RWPE2 (cell line): ENCODE data around the gene PTGES.
"Not testable (repeated sequence)": the region's sequence is repeated elsewhere in the genome, so short reads cannot be mapped to it uniquely, and the experiment has no call there.

Experiments
- ATAC-seq: fragments of 200-7000 bp; cut with Tn5 transposase; 3 replicates; pipeline ENCODE4 v1.9.1; 2021; ENCODE audit warnings: low read depth
- DNase-seq: peaks from one replicate; pipeline ENCODE4 v3.0.0-alpha.2; 2020; ENCODE audit warnings: low spot score
- H3K27ac ChIP-seq: fragments of 450-650 bp; 2 replicates; pipeline ENCODE4 v1.5.1; 2017; ENCODE audit warnings: mild to moderate bottlenecking; ENCODE audit not compliant: poor library complexity, severe bottlenecking
- H3K27me3 ChIP-seq: fragments of 250-450 bp; sonication (Bioruptor Pico); 2 replicates; pipeline ENCODE4 v1.5.1; 2021; ENCODE audit warnings: mild to moderate bottlenecking, moderate library complexity; ENCODE audit not compliant: insufficient read depth, poor library complexity, severe bottlenecking
- H3K36me3 ChIP-seq: fragments of 250-450 bp; sonication (Bioruptor Pico); 2 replicates; pipeline ENCODE4 v1.5.1; 2020; ENCODE audit warnings: low read depth, mild to moderate bottlenecking, moderate library complexity
- H3K4me1 ChIP-seq: fragments of 250-450 bp; sonication (Bioruptor Pico); 2 replicates; pipeline ENCODE4 v1.5.1; 2021; ENCODE audit warnings: mild to moderate bottlenecking, moderate library complexity; ENCODE audit not compliant: insufficient read depth, poor library complexity, severe bottlenecking
- H3K4me3 ChIP-seq: fragments of 250-450 bp; sonication (Bioruptor Pico); 2 replicates; pipeline ENCODE4 v1.5.1; 2021; ENCODE audit warnings: mild to moderate bottlenecking, moderate library complexity; ENCODE audit not compliant: severe bottlenecking
- H3K9me3 ChIP-seq: fragments of 250-450 bp; sonication (Bioruptor Pico); 2 replicates; pipeline ENCODE4 v1.5.1; 2021; ENCODE audit warnings: mild to moderate bottlenecking, moderate library complexity; ENCODE audit not compliant: severe bottlenecking
- TF ChIP-seq, protein P1 (sequence below): fragments of 450-650 bp; IDR thresholded peaks from one replicate; pipeline ENCODE4 v1.5.1; 2017; ENCODE audit warnings: mild to moderate bottlenecking, moderate library complexity; ENCODE audit not compliant: poor library complexity, severe bottlenecking

PTGES gene

DNA sequence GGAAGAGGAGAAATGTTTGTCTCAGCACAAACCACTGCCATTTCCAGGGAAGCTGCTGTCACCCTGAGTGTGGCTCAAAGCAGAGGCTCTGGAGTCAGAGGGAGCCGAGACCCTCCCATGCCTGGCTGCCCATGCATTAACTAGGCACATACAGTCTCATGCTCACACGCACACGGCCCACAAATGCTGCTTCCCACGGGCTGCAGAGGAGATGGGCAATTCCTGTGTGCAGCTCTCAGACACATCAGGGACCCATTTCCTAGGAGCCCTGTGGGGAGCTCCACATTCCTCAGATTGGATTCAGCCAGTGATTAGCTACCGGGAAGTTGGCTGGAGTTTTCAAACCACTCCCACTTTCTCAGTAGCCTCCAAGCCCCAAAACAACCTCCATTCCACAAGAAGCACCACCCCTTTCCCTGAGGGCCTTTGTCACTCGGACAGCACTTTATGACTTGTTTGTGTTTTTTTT, 9.1 kb upstream of the PTGES start:
- TF ChIP-seq, protein P1, sequence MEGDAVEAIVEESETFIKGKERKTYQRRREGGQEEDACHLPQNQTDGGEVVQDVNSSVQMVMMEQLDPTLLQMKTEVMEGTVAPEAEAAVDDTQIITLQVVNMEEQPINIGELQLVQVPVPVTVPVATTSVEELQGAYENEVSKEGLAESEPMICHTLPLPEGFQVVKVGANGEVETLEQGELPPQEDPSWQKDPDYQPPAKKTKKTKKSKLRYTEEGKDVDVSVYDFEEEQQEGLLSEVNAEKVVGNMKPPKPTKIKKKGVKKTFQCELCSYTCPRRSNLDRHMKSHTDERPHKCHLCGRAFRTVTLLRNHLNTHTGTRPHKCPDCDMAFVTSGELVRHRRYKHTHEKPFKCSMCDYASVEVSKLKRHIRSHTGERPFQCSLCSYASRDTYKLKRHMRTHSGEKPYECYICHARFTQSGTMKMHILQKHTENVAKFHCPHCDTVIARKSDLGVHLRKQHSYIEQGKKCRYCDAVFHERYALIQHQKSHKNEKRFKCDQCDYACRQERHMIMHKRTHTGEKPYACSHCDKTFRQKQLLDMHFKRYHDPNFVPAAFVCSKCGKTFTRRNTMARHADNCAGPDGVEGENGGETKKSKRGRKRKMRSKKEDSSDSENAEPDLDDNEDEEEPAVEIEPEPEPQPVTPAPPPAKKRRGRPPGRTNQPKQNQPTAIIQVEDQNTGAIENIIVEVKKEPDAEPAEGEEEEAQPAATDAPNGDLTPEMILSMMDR, result no peak
- Histone ChIP-seq H3K9me3 (no peaks in the 10 kb centered on the region), H3K27ac (peak overlapping the region; percentile 43), H3K27me3 (no peaks in the 10 kb centered on the region), H3K36me3 (no peaks in the 10 kb centered on the region), H3K4me3 (no peak overlapping the region), H3K4me1 (peaks cover 10% of the 10 kb centered on the region)
- DNase-seq (no peak), ATAC-seq (0 out of 3 replicates have a peak, but pooled peaks have one; percentile 12)

DNA sequence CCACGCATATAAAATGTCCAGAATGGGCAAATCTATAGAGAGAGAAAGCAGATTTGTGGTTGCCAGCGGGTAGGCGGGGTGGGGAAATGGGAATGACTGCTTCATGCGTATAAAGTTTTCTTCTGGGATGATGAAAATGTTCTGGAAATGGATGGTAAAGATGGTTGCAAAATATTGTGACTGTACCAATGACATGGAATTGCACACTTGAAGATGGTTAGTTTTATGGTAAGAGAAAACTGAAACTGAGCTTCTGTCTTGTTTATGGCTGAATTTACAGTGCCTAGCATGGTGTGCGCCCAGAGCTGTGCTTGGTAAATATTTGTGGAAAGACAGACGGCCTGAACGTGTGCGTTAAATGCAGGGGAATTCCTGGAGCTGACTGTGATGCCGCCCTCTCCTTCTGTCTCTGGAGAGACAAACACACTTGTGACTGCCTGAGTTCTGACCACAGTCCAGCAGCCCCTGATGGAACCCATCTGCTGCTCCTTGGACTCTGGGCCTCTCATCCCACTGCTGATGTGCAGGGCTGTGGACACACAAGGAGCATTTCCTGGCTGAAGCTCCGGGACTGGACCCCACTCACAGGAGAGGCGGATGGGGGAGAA, 8.6 kb upstream of the PTGES start:
- no peaks in the 10 kb centered on the region for H3K27me3 ChIP-seq
- DNase-seq (no peak), ATAC-seq (no peak)
- no peaks in the 10 kb centered on the region for H3K9me3 ChIP-seq
- TF ChIP-seq, protein P1, result no peak
- H3K27ac ChIP-seq, result no peak overlapping the region
- H3K36me3 ChIP-seq, result no peaks in the 10 kb centered on the region
- peaks cover 10% of the 10 kb centered on the region for H3K4me1 ChIP-seq
- H3K4me3 ChIP-seq, result no peak overlapping the region

DNA sequence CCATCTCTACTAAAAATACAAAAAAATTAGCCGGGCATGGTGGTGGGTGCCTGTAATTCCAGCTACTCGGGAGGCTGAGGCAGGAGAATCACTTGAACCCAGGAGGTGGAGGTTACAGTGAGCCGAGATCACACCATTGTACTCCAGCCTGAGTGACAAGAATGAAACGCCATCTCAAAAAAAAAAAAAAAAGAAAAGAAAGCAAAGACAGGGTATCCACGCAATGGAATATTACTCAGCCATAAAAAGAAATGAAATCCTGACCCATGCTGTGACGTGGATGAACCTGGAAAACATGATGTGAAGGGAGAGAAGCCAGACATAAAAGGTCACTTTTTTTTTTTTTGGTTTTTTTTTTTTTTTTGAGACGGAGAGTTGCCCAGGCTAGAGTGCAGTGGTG, 7.9 kb upstream of the PTGES start:
- ATAC-seq, H3K4me3 ChIP-seq, H3K27me3 ChIP-seq, H3K36me3 ChIP-seq, H3K27ac ChIP-seq, DNase-seq, H3K9me3 ChIP-seq: not testable (repeated sequence)
- peaks cover 10% of the 10 kb centered on the region for H3K4me1 ChIP-seq

DNA sequence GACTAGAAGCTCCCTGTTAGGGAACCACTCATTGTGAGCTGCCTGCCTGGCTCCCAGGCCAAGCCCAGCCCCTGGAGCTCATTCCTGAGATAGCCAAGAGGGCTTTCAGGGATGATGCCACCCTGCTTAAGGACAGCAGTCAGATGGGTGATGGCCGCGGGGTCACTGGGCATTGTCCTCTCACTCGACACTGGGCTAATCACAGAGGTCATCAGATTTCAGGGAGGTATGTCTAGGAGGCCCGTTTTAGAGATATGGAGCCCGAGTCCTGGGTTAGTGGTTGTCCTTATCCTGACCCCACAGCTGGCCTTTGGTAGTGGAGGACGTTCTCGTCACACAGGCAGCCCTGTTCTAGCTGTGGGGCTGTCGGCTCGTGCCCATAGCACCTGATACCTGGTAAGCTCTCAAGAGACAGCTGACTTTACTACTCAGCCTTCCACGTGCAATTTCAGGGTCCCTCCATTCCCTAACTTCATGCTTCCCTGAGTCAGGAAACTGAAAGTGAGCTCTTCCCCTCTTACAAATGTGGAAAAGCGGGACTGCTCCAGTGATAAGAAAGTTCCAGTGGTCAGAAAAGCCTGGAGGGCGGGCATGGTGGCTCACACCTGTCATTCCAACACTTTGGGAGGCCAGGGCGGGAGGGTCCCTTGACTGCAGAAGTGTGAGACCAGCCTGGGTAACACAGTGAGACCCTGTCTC, 7.1 kb upstream of the PTGES start:
- no peak for ATAC-seq
- H3K4me1 ChIP-seq, result peaks cover 10% of the 10 kb centered on the region

DNA sequence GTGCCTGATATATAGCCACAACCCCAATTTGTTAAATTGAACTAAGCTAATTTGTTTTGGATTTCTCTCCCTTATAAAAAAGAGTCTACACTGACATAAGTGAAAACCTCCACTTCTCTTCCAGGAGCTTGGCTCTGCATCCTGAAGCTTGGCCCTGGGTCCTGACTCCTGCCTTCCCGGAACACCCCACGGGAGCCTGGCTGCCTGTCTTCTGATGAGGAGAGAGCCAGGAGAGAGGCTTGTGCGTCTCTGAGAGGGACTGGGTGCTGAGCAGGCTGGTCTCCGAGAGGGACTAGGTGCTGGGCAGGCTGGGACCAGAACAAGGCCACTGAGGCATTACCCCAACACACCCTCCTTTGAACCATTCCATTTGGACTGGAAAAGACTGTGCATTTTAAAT, 6.5 kb upstream of the PTGES start:
- no peaks in the 10 kb centered on the region for H3K36me3 ChIP-seq
- TF ChIP-seq, protein P1, result no peak
- no peak for DNase-seq
- no peak overlapping the region for H3K4me3 ChIP-seq
- peaks cover 10% of the 10 kb centered on the region for H3K4me1 ChIP-seq
- H3K27ac ChIP-seq, result no peak overlapping the region
- no peak for ATAC-seq
- no peaks in the 10 kb centered on the region for H3K9me3 ChIP-seq
- no peaks in the 10 kb centered on the region for H3K27me3 ChIP-seq

More for the DNA sequence above, 7.1 kb upstream of the PTGES start:
- Histone ChIP-seq H3K27me3 (no peaks in the 10 kb centered on the region), H3K27ac (no peak overlapping the region), H3K4me3 (no peak overlapping the region), H3K9me3 (no peaks in the 10 kb centered on the region), H3K36me3 (no peaks in the 10 kb centered on the region)
- DNase-seq, result no peak
- TF ChIP-seq, protein P1, result no peak
